GM04503 (cell line): ENCODE data around the gene MNX1.

Source experiments
- DNase-seq: peaks from one replicate; pipeline ENCODE4 v3.0.0-alpha.2; 2012; ENCODE audit warnings: low read depth

MNX1 gene

DNA sequence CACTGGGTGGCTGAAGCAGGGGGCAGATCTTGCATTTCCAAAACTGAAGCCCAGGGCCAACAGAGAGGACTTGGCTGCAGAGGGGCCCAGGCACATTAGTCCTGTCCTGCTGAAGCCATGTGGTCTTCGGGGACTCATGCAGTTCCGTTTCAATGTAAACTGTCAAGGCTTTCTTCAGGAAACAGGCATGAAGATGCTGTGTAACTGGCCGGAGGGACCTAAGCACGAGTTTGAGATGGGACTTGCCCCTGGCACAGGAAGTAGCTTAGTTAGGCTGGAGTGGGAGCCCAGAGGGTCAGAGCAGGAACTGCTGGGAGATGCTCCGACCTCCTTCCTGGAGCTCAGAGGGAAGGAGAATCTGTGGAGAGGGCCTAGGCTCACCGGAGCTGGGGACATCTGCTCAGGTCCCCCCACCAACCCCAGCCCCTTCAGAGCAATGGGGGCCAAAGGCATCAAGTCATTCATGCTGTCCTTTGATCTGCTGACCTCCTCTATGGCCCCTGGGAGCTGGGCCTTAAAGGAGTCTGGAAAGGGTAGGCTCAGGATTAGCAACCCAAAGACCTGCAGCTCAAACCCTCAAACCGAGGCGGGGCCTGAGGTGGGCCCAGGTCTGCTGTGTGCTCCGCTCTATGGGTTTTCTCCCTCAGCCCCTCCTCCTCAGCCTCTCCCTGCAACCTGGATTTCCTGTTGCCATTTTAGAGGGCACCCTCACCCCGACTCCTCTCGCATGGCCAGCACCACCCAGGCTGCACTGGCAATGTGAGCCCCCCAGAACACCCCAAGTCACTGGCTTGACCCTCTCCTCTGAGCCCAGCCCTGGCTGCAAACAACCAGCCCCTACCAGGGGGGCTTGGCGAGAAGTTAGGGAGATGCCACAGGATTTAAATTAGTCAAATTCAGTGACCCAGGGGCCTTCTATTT is 4.4 kb upstream of the MNX1 start:
- no peak for DNase-seq

DNA sequence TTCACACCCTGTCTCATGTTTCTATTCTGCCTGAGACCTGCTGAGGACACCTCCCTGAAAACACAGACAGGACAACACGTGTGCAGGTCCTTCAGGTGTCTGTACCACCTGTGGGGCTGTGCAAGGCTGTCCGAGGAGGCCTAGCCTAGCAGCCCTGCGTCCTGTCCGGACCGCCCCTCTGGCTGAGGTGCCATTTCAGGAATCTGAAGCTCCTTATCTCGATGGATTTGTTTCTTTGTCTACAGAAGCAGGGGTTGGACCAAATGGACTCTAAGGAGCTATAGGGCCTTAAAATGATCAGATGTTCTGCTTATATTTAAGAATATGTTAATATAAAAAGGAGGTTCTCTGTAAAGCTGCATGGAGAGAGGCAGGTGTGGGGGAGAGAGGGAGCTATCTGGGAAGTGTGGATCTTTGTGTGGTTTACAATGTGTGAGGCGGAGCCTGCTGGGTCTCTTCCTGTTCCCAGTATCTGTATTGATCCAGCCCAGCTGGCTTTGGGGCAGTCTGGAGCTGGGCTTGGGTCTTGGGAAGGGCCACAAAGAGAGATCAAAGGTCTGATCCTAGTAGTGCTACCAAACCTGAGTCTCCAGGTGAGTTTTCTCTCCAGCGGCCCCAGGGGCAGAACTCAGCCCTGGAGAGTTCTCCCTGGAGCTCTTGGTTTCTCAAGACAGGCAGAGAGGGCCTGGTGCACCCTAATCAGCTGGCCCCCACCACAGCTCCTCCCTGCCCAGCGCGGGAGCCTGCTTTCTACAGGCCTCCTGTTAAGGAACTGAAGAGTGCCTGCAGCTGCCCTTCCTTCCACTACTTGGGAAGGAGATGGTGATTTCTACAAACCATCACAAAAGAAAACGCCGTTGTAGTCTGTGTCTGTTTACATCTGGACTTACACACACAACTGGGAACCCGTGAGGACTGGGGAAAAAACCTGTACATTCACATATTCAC is 3.4 kb upstream of the MNX1 start:
- no peak for DNase-seq

DNA sequence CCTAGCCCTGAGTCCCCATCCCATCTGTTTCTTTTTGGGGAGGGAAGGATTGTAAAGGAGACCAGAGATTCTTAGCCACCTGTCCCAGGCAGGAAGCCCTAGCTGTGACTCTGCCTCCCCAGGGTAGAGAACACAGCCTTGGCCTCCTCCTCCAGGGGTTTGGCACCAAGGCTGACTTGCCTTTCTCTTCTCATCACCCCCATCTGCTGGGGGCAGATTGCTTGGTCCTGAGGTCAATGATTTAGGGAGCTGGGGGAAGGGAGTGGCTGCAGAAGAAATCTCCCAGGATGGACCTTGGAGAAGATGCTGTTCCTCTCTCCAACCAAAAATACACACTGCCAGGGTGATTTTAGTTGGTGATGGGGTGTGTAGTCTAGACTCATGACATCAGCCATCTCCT is 2.6 kb upstream of the MNX1 start:
- DNase-seq, result no peak

DNA sequence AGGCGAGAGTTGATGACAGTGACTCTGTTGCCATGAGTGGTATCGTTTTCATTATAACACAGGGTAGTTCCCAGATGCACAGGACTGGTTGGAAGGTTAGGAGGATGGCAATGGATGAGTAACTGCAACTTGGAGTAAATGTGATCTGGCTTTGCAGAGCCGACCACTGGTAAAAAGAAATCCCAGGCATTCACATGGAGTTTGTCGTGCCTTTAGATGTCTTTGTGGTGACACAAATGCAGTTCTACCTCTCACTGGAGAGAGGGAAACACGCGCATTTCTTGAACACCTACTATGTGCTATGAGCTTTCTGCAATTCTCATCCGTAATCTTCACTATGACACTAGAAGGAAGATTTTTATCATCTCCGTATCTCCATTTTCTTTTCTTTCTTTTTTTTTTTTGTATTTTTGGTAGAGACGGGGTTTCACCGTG is 1.7 kb upstream of the MNX1 start:
- no peak for DNase-seq

DNA sequence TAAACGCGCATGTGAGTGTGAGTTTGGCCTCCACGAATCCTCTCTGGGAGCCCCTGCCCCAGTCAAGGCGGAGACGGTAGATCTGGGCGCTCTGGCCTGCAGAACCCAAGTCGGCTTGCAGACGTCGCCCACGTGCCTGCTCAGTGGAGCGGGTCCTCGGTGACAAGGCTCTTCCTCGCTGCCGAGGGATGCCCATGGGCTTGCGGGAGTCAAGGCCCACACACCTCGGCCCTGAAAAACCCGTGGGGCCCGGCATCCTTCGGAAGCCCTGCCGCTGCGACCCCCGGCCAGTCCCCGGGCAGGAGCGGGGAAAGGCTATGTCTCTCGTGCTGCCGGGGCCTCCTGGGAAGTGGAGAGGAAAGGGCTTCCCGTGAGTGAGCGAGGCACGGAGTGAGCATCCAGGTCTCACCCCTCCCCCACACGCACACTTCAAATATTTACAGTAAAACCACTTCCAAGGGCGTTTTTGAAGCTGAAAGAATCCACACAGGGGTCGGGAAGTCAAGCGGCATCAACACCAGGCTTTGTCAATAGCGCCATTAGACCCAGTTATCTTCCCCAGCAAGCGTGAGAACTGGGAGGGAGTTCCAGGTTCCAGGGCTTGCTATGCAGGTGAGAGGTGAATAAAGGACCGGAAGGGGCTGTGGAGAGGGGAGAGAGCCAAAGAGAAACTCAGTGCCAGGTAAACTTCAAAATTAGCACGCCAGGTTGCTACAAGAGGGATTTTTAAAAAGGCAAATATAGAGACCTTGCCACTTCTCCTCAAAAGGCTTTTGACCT is 1.1 kb upstream of the MNX1 start:
- DNase-seq, result no peak

DNA sequence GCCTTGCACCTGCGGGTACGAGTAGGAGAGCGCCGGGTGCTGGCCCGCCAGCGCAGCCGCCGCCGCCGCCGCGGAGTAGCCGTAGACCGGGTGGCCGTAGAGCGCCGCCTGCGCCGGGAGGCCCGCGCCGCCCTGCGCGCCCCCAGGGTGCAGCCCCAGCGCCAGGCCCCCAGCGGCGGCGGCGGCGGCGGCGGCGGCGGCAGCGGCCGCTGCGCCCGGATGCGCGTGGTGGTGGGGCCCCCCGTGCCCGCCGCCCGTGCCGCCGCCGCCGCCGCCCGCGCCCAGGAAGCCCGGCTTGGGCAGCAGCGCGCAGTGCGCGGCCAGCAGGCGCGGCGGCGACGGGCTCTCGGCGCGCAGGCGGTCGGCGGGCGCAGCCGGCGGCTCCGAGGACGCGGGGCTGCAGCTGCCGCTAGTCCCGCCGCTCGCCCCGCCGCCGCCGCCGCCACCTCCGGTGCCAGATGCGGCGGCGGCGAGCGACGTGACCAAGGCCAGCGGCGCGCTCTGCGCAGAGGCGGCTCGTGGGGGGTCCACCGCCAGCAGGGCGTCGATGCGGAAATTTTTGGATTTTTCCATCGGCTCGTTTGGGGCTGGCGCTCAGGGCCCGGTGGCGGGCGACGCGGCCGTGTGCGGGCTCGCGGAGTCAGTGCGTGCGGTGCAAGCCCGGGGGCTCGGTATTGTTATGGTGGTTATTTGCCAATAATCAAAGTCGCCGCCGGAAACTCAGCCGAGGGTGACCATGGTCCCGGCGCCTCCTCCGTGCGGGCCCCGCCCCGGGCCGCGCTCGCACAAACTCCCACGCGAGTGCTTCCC is 480 bp downstream of the MNX1 start:
- DNase-seq, result no peak

DNA sequence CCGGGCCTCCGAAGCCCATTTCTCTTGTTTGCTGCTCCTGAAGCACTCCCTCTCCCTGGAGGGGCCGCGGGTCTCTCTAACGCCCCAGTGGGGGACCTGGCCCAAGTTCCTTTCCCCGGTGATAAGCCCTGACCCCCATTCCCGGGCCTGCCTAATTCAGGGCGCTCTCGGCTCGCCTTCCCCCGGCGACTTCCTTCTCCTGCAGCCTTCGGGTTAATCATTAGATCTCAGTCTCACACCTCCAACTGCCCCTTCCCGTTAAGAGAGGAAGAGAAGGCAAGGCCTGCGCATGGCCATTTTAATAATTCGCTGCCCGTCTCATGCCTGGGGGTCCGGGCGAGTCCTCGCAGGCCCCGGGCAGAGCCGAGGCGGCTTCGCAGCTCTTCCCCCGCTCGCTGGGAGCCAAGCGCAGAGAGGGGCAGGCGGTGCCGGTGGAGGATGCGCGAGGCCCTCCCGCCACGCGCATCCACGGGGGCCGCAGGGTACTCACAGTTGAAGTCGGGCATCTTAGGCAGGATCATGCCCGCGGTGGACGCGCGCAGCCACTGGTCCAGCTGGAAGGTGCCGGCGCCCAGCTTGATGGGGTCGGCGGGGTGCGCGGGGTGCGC is 1.2 kb downstream of the MNX1 start:
- no peak for DNase-seq

DNA sequence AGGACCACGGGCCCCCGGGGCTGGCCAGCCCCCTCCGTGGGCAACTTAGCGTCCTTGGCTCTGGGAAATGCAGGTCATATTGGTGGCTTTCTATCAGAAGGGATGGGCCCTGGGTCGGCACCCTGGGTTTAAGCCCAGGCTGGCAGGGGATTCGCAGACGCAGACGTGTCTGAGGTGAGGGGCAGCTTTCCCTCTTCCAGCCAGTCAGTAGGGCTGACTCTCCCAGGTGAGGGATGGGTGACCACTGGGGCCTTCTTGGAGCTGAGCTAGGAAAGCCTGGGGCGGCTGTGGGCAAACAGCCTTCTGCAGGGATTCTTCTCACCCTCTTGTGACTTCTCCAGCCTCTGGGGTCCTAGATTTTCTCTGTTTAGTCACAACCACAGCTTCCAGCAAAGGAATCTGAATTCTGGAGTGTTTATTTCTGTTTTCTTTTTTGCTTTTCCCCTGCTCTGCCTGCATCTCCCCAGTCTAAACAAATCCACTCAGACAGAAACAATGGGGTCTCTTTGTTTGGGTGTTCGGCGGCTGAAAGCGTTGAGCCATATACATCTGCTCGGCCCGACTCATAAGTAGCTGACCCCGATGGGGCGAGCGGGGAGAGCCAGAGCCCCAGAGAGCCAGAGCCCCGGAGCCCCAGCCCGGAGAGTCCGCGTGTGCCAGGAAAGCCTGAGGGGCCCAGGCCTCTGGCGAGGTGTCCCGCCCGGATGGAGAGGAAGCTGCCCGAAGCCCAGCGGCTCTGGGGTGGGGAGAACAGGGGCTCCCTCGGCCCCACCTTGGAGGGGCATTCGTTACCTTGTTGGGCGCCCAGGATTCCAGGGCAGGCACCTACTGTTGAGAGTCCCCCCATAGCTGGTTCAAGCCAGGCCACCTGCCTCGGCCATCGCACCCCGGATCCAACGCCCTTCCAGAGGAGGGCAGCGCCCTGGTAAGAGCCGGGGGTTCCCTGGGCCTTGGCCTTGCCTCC is 2.0 kb downstream of the MNX1 start:
- DNase-seq, result no peak

DNA sequence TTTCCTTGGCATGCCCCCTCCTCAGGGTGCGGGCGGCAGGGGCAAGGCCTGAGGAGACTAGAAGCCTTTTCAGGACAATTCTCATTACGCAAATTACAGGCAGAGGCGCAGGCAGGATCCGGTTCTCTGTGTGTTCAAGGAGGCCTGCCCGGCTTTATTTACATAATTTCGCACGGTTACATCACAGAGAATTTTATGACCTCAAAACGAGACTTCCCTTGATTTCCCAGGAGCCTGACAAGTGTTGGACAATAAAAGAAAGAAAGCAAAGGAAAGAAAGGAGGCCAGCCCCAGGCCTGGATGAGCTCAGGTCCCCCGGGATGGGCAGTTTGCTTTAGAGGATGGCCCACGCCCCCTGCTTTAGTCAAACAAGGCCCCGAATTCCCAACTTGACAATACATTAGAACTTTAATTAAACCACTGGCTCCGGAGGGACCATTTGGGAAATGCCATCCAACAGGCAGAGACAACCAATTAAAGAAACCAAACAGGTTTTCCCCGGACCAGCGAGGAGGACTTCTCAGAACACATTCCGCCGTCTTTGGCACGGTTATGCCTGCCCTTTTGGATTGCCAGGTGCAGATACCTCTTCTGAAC is 2.9 kb downstream of the MNX1 start:
- DNase-seq, result no peak

DNA sequence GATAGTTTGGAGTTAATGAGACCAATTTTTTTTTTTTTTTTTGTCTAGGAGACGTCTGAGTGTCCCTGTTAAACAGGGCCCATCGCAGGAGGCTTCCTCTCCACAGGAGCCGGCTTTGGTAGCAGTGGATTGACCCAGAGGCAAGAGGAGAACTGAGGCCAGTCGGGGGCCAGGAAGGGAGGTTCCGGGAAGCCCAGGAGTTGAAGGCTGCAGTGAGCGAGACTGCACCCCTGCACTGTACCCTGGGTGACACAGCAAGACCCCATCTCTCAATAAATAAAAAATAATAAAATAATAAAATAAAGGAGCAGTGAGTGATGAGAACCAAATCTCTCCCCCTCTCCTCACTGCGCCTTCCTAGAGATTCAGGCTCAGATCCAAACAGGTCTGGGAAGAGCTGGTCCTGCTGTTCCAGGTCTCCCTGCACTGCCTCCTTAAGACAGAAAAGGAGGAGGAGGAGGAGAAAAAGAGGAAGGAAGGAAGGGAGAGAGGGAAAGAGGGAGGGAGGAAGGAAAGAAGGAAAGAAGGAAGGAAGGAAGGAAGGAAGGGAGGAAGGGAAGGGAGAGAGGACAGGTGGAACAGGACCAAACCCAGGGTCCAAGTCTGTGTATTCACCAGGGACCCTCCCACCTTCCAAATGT is 3.5 kb downstream of the MNX1 start:
- DNase-seq, result no peak

DNA sequence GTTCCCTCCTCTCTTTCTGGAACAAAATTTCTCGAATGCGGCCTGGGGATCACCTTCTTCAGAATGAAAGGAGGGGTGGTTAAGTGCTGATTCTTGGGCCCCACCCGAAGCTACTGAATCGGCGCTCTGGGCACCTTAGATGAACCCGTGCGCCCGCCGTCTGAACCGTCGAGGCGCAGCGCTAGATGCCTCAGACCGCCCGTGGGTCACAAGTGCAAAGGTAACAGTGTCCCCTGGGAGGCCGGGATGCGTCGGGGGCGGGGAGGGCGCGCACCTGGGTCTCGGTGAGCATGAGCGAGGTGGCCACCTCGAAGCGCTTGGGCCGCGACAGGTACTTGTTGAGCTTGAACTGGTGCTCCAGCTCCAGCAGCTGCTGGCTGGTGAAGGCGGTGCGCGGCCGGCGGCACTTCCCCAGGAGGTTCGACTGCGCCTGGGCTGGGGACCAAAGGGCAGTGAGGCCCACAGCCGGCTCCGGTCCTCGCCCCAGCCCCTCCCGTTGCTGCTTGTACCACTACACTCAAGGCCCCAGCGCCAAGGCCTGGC is 4.2 kb downstream of the MNX1 start:
- DNase-seq, result no peak

DNA sequence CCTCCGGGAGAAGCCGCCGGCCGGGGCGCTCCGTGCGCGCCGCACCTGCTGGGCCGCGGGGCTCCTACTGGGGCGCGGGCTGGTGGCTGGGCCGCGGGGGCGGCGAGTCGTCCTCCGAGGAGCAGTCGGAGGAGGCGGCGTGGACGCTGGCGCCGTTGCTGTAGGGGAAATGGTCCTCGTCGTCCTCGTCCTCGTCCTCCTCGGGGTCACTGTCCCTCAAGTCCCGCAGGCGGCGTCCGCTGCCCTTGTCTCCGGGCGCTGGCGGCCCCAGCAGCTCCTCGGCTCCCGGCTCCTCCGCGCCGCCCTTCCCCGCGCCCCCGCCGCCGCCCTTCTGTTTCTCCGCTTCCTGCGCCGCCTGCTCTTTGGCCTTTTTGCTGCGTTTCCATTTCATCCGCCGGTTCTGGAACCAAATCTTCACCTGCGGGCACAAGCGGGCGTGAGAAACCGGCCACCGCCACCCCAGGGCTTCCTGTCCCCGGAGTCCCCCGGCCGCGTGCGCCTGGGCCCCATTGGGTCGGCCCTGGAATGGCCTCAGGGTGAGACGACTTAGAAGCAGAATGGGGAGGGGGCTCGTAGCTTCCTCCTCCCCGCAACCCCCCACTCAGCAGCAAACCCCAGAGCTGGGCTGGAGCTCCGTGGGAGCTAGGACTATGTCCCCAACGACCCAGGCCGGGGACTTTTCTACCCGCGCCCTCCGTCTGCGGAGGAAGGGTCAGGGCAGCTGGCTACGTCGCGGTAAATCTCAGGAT is 4.8 kb downstream of the MNX1 start:
- no peak for DNase-seq

DNA sequence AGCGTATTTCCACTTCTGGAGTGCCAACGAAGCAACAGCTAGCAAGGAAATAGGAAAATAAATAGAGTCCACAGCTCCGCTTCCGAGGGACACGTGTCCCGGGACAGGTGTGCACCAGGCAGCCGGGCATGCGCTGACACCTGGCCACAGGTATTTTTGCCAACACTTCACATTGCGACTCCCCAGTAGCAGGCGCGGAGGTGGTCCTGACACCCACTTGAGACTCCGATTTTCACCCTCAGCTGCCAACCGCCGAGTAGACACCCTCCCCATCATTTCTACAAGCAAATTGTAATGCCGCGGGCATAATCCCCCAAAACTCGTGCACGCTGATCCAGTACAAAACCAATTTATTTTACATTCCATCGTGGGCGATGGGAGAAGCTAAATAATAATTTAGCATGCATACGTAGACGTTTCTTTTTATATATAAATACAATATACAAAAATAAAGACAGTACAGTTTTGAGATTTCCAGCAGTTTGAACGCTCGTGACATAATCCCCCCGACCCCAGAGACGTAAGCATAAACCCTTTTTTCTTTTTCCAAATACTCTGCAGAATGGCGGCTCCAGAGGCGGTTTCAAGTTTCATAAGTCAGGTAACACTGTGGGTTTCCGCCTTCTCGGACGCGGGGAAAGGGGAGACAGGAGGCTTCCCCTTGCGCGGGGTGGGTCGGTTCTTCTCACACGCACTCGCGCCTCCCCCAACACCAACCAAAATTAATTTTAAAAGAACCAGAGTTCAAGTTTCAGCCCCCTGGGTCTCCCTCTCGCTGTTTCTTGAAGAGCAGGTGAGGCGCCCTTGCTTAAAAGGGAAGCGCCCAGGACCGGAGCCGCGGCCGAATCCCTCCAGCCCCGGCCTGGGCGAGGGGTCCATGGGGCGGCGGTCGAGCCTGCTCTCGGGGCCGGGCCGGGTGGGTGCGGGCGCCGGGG is 5.7 kb downstream of the MNX1 start:
- no peak for DNase-seq

DNA sequence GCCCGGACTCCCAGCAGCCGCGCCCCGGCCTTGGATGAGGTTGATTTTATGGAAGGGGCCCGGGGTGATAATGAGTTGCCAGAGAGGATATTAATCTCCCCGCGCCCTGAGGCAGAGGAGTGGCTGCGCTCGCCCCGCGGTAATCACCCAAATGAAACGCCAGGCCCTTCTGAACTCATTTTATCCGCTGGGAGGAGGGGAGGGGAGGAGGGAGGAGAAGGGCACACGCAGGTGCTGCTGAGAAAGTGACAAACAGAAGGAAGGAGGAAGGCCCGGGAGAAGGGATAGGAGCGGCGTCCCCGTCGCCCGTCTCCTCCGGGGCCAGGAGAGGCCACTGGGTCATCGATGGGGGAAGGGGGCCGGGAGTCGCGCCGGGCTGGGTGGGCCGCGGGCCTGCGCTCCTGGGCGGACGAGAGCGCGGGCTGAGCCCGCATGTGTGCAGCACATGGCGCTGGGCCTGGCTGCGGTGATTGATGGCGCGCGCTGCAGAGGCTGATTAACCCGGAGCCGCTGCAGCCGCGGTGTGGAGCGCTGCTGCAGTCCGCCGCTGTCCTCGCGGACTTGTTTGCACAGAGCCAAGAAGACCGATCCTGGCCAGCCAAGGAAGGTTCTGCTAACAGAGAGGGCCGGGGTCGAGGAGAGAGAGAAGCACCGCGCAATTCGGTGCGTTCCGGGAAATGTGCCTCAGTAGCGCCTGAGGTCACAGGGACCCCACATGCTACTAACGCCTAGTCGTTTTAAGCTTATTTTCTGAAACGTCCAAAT is 6.5 kb downstream of the MNX1 start:
- DNase-seq, result no peak

DNA sequence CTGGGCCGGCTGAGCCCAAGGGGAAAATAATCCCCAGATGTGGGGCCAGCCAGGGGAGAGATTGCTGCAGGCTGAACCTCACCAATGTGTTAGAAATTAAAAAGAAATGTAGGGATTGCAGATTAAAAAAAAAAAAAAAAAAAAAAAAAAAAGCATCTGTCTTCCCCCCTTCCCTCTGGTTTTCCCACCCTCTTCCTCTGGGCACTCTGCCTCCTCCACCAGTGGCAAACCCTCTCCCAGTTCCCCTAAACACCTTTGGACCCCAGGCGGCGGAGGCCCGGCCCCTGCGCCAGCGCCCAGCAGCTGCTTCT is 7.1 kb downstream of the MNX1 start:
- DNase-seq, result no peak

DNA sequence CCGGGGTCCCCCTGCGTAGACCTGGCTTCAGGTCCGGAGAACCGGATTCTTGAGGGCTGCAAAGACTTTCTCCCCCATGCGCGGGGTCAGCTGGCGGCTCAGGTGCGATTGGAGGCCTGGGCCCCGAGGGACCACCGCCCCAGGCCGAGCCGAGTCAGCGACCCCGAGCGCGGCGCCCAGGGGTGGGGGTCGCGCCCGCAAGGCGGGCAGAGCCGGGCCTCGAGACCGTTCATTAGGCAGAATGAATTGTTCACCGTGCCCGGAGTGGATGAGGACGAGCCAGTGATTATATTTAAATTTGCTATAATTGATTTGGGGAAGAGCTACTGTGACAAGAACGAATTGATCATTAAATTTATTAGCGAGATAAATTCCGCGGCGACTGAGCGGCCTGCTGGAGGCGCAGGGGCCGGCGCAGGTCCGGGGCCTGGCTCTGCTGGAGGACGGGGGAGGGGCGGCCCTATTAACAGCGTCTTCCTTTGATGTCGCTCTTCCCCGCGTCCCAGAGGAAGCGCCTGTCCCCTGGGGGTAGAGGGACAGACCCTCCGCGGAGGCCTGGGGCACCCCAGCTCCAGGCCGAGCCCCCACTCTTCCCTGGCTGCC is 7.5 kb downstream of the MNX1 start:
- DNase-seq, result no peak
